ENCODE measurements around the gene CCNL1.

CCNL1 gene

GRCh38 chr3:157159762-157160657 is at the start of gene CCNL1:
Gene CCNL1 (minus strand): TSS chr3:157160147. CDS start chr3:157160094, 53 bp downstream.
- H3K4me3 ChIP-seq (ENCODE audit: severe bottlenecking), result peak within 1 kb of the TSS; percentile 68
- H3K4me1 ChIP-seq (ENCODE audit: insufficient read depth, poor library complexity, severe bottlenecking), result peaks cover 45% of the 10 kb centered on the region
- TF ChIP-seq, protein P1, sequence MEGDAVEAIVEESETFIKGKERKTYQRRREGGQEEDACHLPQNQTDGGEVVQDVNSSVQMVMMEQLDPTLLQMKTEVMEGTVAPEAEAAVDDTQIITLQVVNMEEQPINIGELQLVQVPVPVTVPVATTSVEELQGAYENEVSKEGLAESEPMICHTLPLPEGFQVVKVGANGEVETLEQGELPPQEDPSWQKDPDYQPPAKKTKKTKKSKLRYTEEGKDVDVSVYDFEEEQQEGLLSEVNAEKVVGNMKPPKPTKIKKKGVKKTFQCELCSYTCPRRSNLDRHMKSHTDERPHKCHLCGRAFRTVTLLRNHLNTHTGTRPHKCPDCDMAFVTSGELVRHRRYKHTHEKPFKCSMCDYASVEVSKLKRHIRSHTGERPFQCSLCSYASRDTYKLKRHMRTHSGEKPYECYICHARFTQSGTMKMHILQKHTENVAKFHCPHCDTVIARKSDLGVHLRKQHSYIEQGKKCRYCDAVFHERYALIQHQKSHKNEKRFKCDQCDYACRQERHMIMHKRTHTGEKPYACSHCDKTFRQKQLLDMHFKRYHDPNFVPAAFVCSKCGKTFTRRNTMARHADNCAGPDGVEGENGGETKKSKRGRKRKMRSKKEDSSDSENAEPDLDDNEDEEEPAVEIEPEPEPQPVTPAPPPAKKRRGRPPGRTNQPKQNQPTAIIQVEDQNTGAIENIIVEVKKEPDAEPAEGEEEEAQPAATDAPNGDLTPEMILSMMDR (IDR thresholded peaks at IDR 0.05; ENCODE audit: poor library complexity, severe bottlenecking), result no peak
- H3K27ac ChIP-seq (ENCODE audit: poor library complexity, severe bottlenecking), result peak within 1 kb of the TSS; percentile 90
- peaks cover 42% of the 10 kb centered on the region for H3K36me3 ChIP-seq (ENCODE audit: low read depth)
- H3K27me3 ChIP-seq (ENCODE audit: insufficient read depth, poor library complexity, severe bottlenecking), result no peaks in the 10 kb centered on the region
- no peaks in the 10 kb centered on the region for H3K9me3 ChIP-seq (ENCODE audit: severe bottlenecking)
- ATAC-seq (ENCODE audit: low read depth) (peak; percentile 77), DNase-seq (ENCODE audit: low spot score) (peak; percentile 96)

GRCh38 chr3:157204880-157205279 is 44.9 kb upstream of the CCNL1 start:
- Histone ChIP-seq H3K36me3 (ENCODE audit: low read depth) (no peaks in the 10 kb centered on the region), H3K4me3 (ENCODE audit: severe bottlenecking) (no peak overlapping the region), H3K4me1 (ENCODE audit: insufficient read depth, poor library complexity, severe bottlenecking) (no peaks in the 10 kb centered on the region), H3K27ac (ENCODE audit: poor library complexity, severe bottlenecking) (no peak overlapping the region), H3K9me3 (ENCODE audit: severe bottlenecking) (no peaks in the 10 kb centered on the region), H3K27me3 (ENCODE audit: insufficient read depth, poor library complexity, severe bottlenecking) (no peaks in the 10 kb centered on the region)
- TF ChIP-seq, protein P1 (IDR thresholded peaks at IDR 0.05; ENCODE audit: poor library complexity, severe bottlenecking), result no peak
- ATAC-seq (ENCODE audit: low read depth) (no peak), DNase-seq (ENCODE audit: low spot score) (no peak)

- DNase-seq (ENCODE audit: low spot score) (no peak), ATAC-seq (ENCODE audit: low read depth) (no peak)
- Histone ChIP-seq H3K4me3 (ENCODE audit: severe bottlenecking) (no peak overlapping the region), H3K9me3 (ENCODE audit: severe bottlenecking) (no peaks in the 10 kb centered on the region), H3K27me3 (ENCODE audit: insufficient read depth, poor library complexity, severe bottlenecking) (no peaks in the 10 kb centered on the region), H3K36me3 (ENCODE audit: low read depth) (no peaks in the 10 kb centered on the region), H3K4me1 (ENCODE audit: insufficient read depth, poor library complexity, severe bottlenecking) (no peaks in the 10 kb centered on the region), H3K27ac (ENCODE audit: poor library complexity, severe bottlenecking) (no peak overlapping the region)
- TF ChIP-seq, protein P1 (IDR thresholded peaks at IDR 0.05; ENCODE audit: poor library complexity, severe bottlenecking), result peak; percentile 74
Measured at GRCh38 chr3:157204431-157204830, 44.5 kb upstream of the CCNL1 start.

- H3K9me3 ChIP-seq (ENCODE audit: severe bottlenecking), result no peaks in the 10 kb centered on the region
- H3K27ac ChIP-seq (ENCODE audit: poor library complexity, severe bottlenecking), result no peak overlapping the region
- TF ChIP-seq, protein P1 (IDR thresholded peaks at IDR 0.05; ENCODE audit: poor library complexity, severe bottlenecking), result peak; percentile 76
- no peaks in the 10 kb centered on the region for H3K27me3 ChIP-seq (ENCODE audit: insufficient read depth, poor library complexity, severe bottlenecking)
- H3K36me3 ChIP-seq (ENCODE audit: low read depth), result no peaks in the 10 kb centered on the region
- H3K4me1 ChIP-seq (ENCODE audit: insufficient read depth, poor library complexity, severe bottlenecking), result no peaks in the 10 kb centered on the region
- DNase-seq (ENCODE audit: low spot score), result no peak
- peak; percentile 67; the same call in 2 of the 3 replicates for ATAC-seq (ENCODE audit: low read depth)
- no peak overlapping the region for H3K4me3 ChIP-seq (ENCODE audit: severe bottlenecking)
Measured at GRCh38 chr3:157201648-157202278, 41.8 kb upstream of the CCNL1 start.
